Endothelial cell (in vitro differentiated cells): ENCODE measurements around the gene GALNT9. TPM values are rescaled to one million over a fixed set of nuclear protein-coding genes. Genes with fewer than 3 reads are reported as not detected.
"Not testable (repeated sequence)": the region's sequence is repeated elsewhere in the genome, so short reads cannot be mapped to it uniquely, and the experiment has no call there.

Experiments used
- DNase-seq: peaks from one replicate; pipeline ENCODE4 v3.0.0; 2021; ENCODE audit warnings: low spot score
- H3K27ac Mint-ChIP-seq: one replicate; pipeline ENCODE4 v1.8.0; 2021; ENCODE audit warnings: mixed read lengths, inconsistent platforms; ENCODE audit not compliant: unreplicated experiment
- H3K27me3 Mint-ChIP-seq: one replicate; pipeline ENCODE4 v1.8.0; 2021; ENCODE audit warnings: mild to moderate bottlenecking, moderate library complexity, mixed read lengths, inconsistent platforms; ENCODE audit not compliant: unreplicated experiment
- H3K36me3 Mint-ChIP-seq: one replicate; pipeline ENCODE4 v1.8.0; 2021; ENCODE audit warnings: mild to moderate bottlenecking, low read depth, mixed read lengths, inconsistent platforms; ENCODE audit not compliant: unreplicated experiment
- H3K4me1 Mint-ChIP-seq: one replicate; pipeline ENCODE4 v1.8.0; 2021; ENCODE audit warnings: mild to moderate bottlenecking, mixed read lengths, inconsistent platforms; ENCODE audit not compliant: unreplicated experiment
- H3K4me3 Mint-ChIP-seq: one replicate; pipeline ENCODE4 v1.8.0; 2021; ENCODE audit warnings: mild to moderate bottlenecking, mixed read lengths, inconsistent platforms; ENCODE audit not compliant: unreplicated experiment
- H3K9me3 Mint-ChIP-seq: one replicate; pipeline ENCODE4 v1.8.0; 2021; ENCODE audit warnings: mixed read lengths, inconsistent platforms; ENCODE audit not compliant: unreplicated experiment
- total RNA-seq: library from RNA; stranded (reverse); fragmentation: NEBNext Ultra II Directional; extraction: Animal tissue kit (Norgen Biotek cat#: 25700); gene quantifications from one replicate; pipeline ENCODE4 v1.2.1, GENCODE V29; 2021; ENCODE audit not compliant: unreplicated experiment
- TF ChIP-seq, protein P1 (sequence below): fragments of 200-600 bp; sonication (generic); IDR thresholded peaks from one replicate; pipeline ENCODE4 v1.5.0; 2021; ENCODE audit warnings: antibody characterized with exemption; ENCODE audit not compliant: unreplicated experiment

GALNT9 gene
- total RNA-seq, 1 donor from 2014 or later: not detected

DNA sequence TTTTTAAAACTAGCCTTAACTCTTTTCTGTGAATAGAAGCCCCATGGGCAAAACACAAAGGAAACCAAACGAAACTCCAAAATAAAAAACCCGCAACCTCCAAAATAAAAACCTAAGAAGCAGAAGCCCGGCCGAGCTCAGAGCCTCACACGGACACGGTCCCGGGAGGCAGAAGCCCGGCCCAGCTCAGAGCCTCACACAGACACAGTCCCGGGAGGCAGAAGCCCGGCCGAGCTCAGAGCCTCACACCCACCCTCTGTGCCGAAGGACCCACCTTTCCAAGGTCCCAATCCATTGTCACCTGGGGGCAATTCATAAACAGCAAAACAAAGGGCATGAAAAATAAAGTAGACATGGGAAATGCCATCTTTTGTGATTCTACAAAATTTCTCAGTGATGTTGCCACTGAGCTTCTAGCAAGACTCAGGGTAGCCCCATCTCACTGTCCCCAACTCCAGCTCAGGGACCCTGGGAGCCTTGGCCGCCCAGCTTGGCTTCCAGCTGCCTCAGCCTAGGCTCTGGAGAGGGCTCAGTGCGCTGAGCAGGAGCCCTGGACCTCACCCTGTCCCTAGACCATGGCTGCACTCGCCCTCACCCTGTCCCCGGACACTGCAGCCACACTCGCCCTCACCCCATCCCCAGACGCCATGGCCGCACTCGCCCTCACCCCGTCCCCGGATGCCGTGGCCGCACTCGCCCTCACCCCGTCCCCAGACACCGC, 82.2 kb downstream of the GALNT9 start:
- H3K27ac Mint-ChIP-seq: no peak overlapping the region
- peaks cover 6% of the 10 kb centered on the region for H3K27me3 Mint-ChIP-seq
- TF ChIP-seq, protein P1, sequence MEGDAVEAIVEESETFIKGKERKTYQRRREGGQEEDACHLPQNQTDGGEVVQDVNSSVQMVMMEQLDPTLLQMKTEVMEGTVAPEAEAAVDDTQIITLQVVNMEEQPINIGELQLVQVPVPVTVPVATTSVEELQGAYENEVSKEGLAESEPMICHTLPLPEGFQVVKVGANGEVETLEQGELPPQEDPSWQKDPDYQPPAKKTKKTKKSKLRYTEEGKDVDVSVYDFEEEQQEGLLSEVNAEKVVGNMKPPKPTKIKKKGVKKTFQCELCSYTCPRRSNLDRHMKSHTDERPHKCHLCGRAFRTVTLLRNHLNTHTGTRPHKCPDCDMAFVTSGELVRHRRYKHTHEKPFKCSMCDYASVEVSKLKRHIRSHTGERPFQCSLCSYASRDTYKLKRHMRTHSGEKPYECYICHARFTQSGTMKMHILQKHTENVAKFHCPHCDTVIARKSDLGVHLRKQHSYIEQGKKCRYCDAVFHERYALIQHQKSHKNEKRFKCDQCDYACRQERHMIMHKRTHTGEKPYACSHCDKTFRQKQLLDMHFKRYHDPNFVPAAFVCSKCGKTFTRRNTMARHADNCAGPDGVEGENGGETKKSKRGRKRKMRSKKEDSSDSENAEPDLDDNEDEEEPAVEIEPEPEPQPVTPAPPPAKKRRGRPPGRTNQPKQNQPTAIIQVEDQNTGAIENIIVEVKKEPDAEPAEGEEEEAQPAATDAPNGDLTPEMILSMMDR: no peak
- no peaks in the 10 kb centered on the region for H3K4me1 Mint-ChIP-seq
- H3K36me3 Mint-ChIP-seq: no peaks in the 10 kb centered on the region
- H3K4me3 Mint-ChIP-seq: no peak overlapping the region
- no peaks in the 10 kb centered on the region for H3K9me3 Mint-ChIP-seq
- no peak for DNase-seq

DNA sequence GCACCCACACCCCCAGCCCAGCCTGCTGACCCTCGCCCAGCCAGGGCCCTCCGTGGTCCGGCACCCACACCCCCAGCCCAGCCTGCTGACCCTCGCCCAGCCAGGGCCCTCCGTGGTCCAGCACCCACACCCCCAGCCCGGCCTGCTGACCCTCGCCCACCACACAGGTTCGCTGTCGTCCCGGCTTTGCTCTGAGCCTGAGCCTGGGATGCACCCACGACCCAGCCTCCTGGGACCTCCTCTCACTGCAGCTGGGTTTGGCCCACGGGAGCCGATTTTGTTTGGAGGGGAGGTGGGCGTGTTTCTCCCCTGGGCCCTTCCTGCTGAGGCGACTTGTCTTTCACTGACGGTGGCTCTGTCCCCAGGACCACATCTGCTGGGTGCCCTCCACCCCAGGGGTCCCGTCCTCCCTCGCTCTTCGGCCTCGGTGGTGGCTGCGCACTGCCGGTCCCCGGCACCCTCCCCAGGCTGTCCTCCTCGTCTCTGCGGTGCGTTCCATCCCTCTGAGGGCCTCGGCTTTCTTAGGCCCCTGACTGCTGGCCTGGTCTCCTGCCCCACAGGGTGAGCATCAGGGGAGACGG, 83.8 kb downstream of the GALNT9 start:
- no peaks in the 10 kb centered on the region for H3K9me3 Mint-ChIP-seq
- TF ChIP-seq, protein P1: no peak
- H3K27ac Mint-ChIP-seq: no peak overlapping the region
- no peaks in the 10 kb centered on the region for H3K36me3 Mint-ChIP-seq
- no peak overlapping the region for H3K4me3 Mint-ChIP-seq
- H3K27me3 Mint-ChIP-seq: peaks cover 6% of the 10 kb centered on the region
- H3K4me1 Mint-ChIP-seq: no peaks in the 10 kb centered on the region
- no peak for DNase-seq

DNA sequence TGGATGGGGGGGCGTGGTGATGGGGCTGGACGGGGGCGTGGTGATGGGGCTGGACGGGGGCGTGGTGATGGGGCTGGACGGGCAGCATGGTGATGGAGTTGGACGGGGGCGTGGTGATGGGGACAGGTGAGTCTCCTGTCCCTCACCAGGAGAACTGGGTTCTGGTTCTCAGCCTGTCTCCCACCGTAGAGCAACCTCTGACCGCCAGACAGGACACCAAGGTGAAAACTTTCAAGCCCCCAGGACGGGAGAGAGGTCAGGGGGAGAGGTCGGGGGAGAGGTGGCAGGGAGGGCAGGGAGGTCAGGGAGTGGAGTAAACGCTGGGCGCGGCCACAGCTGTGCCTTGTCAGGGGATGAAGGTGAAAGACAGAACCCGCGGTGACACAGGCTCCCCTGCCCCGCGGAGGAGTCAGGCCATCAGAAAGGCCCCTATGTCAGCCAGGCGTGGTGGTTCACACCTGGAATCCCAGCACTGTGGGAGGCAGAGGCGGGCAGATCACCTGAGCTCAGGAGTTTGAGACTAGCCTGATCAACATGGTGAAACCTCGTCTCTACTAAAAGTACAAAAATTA, 84.6 kb downstream of the GALNT9 start:
- H3K4me1 Mint-ChIP-seq: no peaks in the 10 kb centered on the region
- no peaks in the 10 kb centered on the region for H3K9me3 Mint-ChIP-seq
- H3K4me3 Mint-ChIP-seq: no peak overlapping the region
- H3K36me3 Mint-ChIP-seq: no peaks in the 10 kb centered on the region
- no peak for DNase-seq
- TF ChIP-seq, protein P1: no peak
- peaks cover 7% of the 10 kb centered on the region for H3K27me3 Mint-ChIP-seq
- H3K27ac Mint-ChIP-seq: no peak overlapping the region

DNA sequence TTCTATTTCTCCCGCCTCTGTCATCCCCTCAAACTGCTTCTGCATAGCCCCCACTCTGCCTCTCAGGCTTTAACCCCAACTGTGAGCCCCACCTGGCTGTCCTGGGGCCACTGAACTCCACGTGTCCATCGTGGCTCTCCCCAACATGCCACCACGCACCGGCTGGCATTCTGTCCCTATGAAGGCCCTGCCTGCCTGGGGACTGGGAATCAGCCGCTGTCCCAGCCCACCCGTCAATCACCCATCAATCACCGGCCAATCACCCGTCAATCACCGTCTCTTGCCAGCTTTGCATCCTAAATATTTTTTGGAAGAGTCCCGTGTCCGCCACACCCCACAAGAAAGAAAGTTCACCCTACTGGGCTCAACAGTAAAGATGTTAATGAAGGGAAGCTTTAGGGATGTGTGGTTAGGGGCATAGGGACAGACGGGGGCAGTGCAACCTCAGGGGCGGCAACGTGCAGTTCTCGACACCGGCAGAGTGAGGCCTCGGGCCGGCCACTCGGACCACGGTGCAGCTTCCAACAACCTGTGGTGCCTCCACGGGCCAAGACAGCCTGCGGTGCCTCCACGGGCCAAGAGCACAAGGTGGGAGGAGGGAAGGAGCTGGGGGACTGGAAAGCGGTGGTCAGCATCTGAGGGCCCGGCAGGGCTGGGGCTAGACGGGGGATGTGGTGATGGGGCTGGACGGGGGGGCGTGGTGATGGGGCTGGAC, 85.6 kb downstream of the GALNT9 start:
- Mint-ChIP-seq H3K4me1 (no peaks in the 10 kb centered on the region), H3K27me3 (peaks cover 8% of the 10 kb centered on the region), H3K4me3 (no peak overlapping the region), H3K9me3 (no peaks in the 10 kb centered on the region), H3K27ac (no peak overlapping the region), H3K36me3 (no peaks in the 10 kb centered on the region)
- no peak for DNase-seq
- TF ChIP-seq, protein P1: no peak

DNA sequence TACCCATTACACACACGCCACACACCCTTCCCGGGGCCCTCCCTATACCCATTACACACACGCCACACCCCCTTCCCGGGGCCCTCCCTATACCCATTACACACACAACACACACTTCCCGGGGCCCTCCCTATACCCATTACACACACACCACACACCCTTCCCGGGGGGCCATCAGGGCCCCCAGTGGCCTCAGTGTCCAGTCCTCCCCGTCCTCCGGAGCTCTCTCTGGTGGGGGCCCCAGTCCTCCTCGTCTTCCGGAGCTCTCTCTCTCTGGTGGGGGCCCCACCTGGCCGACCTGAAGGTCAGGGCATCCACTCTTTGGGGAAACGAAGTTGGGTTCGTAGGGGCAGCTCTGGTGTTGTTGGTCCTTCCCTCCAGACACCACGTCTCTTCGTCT, 86.2 kb downstream of the GALNT9 start:
- DNase-seq, H3K4me3 Mint-ChIP-seq, H3K27me3 Mint-ChIP-seq, H3K4me1 Mint-ChIP-seq, H3K9me3 Mint-ChIP-seq, H3K27ac Mint-ChIP-seq, H3K36me3 Mint-ChIP-seq: not testable (repeated sequence)

DNA sequence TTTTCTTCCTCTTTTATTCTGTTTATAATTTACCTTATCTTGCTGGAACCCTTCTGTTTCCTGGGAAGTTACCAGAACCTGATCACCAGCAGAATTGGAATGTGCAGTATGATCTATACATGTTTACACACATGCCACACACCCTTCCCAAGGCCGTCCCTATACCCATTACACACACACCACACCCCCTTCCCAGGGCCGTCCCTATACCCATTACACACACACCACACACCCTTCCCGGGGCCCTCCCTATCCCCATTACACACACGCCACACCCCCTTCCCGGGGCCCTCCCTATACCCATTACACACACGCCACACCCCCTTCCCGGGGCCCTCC, 88.8 kb downstream of the GALNT9 start:
- H3K9me3 Mint-ChIP-seq, H3K36me3 Mint-ChIP-seq: not testable (repeated sequence)

More for the DNA sequence above, 88.8 kb downstream of the GALNT9 start:
- H3K4me3 Mint-ChIP-seq, H3K4me1 Mint-ChIP-seq, DNase-seq, H3K27ac Mint-ChIP-seq: not testable (repeated sequence)
- H3K27me3 Mint-ChIP-seq: peaks cover 13% of the 10 kb centered on the region
